ENCODE measurements around the gene HSD17B3. TPM values are rescaled to one million over a fixed set of nuclear protein-coding genes. Genes with fewer than 3 reads are reported as not detected.

Gene HSD17B3
- total and polyA plus RNA-seq, 10 of the 15 experiments (the other 5 are each of a cell fraction or from before 2014, with no cell fraction given), result not detected

GRCh38 chr9:96203867-96204501, 98.0 kb downstream of the HSD17B3 start:
- CTCF ChIA-PET, result interaction anchor here (1.1 kb wide), 1 partner anchor 15 kb away, joined by 3 read pairs; no protein-coding TSS in a partner anchor
- H2AFZ ChIP-seq (ENCODE audit: control insufficient read depth, low read depth, low read length), result no peak overlapping the region
- no peak overlapping the region for H3K9ac ChIP-seq (ENCODE audit: control insufficient read depth, insufficient read depth, low read length)
- no peaks in the 10 kb centered on the region for H3K79me2 ChIP-seq (ENCODE audit: control insufficient read depth, insufficient read depth, low read length)
- H3K27ac ChIP-seq (ENCODE audit: control insufficient read depth, insufficient read depth), result no peak overlapping the region
- RAD21 ChIA-PET (ENCODE audit: unreplicated experiment), result no interaction called here
- ATAC-seq, result no peak
- no peaks in the 10 kb centered on the region; the same call in 2 of the 3 replicates for H3K9me3 ChIP-seq (replicated peaks; ENCODE audit: control insufficient read depth, insufficient read depth, low read length)
- H4K20me1 ChIP-seq (ENCODE audit: control insufficient read depth, insufficient read depth), result no peaks in the 10 kb centered on the region
- FAIRE-seq, result no peak
- POLR2A ChIA-PET, result no interaction called here
- SMC1A ChIA-PET (ENCODE audit: uncharacterized antibody, unreplicated experiment), result no interaction called here
- no TSS peak for BruUV-seq (replicated peaks)
- H3K4me3 ChIP-seq, result no peak overlapping the region
- no peaks in the 10 kb centered on the region for H3K4me1 ChIP-seq (ENCODE audit: control insufficient read depth, insufficient read depth, low read length)
- intact Hi-C loops (cut with micrococcal nuclease; ENCODE audit: unreplicated experiment), result no loop called here
- H3K27me3 ChIP-seq (replicated peaks in 1 of 2; ENCODE audit: control insufficient read depth in 2 of 2, insufficient read depth in 2 of 2, low read length in 1 of 2), result no peaks in the 10 kb centered on the region
- no peak overlapping the region for H3K4me2 ChIP-seq (ENCODE audit: control insufficient read depth, insufficient read depth)
- H3K36me3 ChIP-seq (ENCODE audit: control insufficient read depth in 2 of 2, insufficient read depth in 2 of 2, low read length in 1 of 2), result no peaks in the 10 kb centered on the region
- DNase-seq (ENCODE audit: low read depth, low spot score), result no peak
- 53% methylated on average over 18 of the region's 18 CpGs for WGBS (ENCODE audit: insufficient coverage, insufficient replicate concordance, low lambda C conversion rate, missing lambda C conversion rate)
- in situ Hi-C loops (cut with MboI), result loop anchor here (25.0 kb wide), 1 partner anchor 1517 kb away; no protein-coding TSS in a partner anchor
- TF ChIP-seq DPF2 (IDR thresholded peaks at IDR 0.05) (no peak), RUNX3 (IDR thresholded peaks at IDR 0.05; ENCODE audit: low read length) (no peak), ASH2L (IDR thresholded peaks at IDR 0.05; ENCODE audit: borderline replicate concordance, low read depth) (no peak), ZNF384 (IDR thresholded peaks at IDR 0.05; ENCODE audit: borderline replicate concordance, low read depth, low read length) (no peak), NR2F1 (conservative IDR thresholded peaks at IDR 0.05) (no peak), CBFB (IDR thresholded peaks at IDR 0.05; ENCODE audit: low read depth) (no peak), TARDBP (IDR thresholded peaks at IDR 0.05; ENCODE audit: borderline replicate concordance) (no peak), CBX3 (IDR thresholded peaks at IDR 0.05; ENCODE audit: borderline replicate concordance, low read depth) (no peak), PAX8 (IDR thresholded peaks at IDR 0.05) (no peak), ZNF592 (IDR thresholded peaks at IDR 0.05) (no peak), POLR2AphosphoS2 (IDR thresholded peaks at IDR 0.05; ENCODE audit: low read depth, low read length) (no peak), BHLHE40 (IDR thresholded peaks at IDR 0.05; ENCODE audit: borderline replicate concordance in 1 of 2, low read depth in 2 of 2, low read length in 1 of 2) (no peak), SUPT20H (IDR thresholded peaks at IDR 0.05; ENCODE audit: borderline replicate concordance, control insufficient read depth, low read depth, low read length) (no peak), BCL3 (IDR thresholded peaks at IDR 0.05; ENCODE audit: borderline replicate concordance, insufficient read depth, low read depth, low read length, poor library complexity, severe bottlenecking) (no peak), E2F4 (IDR thresholded peaks at IDR 0.05; ENCODE audit: low read depth, low read length) (no peak), ZNF24 (IDR thresholded peaks at IDR 0.05) (no peak), WRNIP1 (IDR thresholded peaks at IDR 0.05; ENCODE audit: borderline replicate concordance, low read depth, low read length) (no peak), BACH1 (IDR thresholded peaks at IDR 0.05; ENCODE audit: borderline replicate concordance) (no peak)
